Colonic mucosa (tissue), 4 donors: ENCODE measurements around the gene GRAP2. TPM values are rescaled to one million over a fixed set of nuclear protein-coding genes. Genes with fewer than 3 reads are reported as not detected.

Source experiments
- DNase-seq: peaks from one replicate; pipeline ENCODE4 v3.0.0-alpha.2; 2020
- H3K27ac ChIP-seq: fragments of 200-600 bp; one replicate; pipeline ENCODE4 v1.8.0; 2021
- H3K27me3 ChIP-seq: fragments of 200-600 bp; one replicate; pipeline ENCODE4 v1.8.0; 2021
- H3K36me3 ChIP-seq: fragments of 200-600 bp; one replicate; pipeline ENCODE4 v1.8.0; 2021
- H3K4me1 ChIP-seq: fragments of 200-600 bp; one replicate; pipeline ENCODE4 v1.8.0; 2021; ENCODE audit warnings: mild to moderate bottlenecking
- H3K4me3 ChIP-seq: fragments of 200-600 bp; one replicate; pipeline ENCODE4 v1.8.0; 2021
- H3K9ac ChIP-seq, 2 donors: one replicate each; pipeline ENCODE4 v1.7.0; 2013; ENCODE audit warnings: control low read depth in 2 of 2, low read depth in 2 of 2, low read length in 2 of 2
- H3K9me3 ChIP-seq: fragments of 200-600 bp; one replicate; pipeline ENCODE4 v1.8.0; 2021
- CTCF ChIP-seq: fragments of 200-600 bp; IDR thresholded peaks from one replicate; pipeline ENCODE4 v1.8.0; 2022; ENCODE audit warnings: antibody characterized with exemption, mild to moderate bottlenecking
- intact Hi-C: fragments of 100-400 bp; cut with DNase I; formaldehyde crosslinking; loops from one replicate; pipeline ENCODE4 v1.14.1; 2022
- total RNA-seq, 2 donors: library from RNA; stranded (reverse); fragmentation: NEBNext Ultra II Directional in 1 of 2; extraction: Animal tissue kit (Norgen Biotek cat#: 25700) in 1 of 2; gene quantifications; one replicate each; pipeline ENCODE4 v1.2.1, GENCODE V29; 2021
- donor health status: healthy.
- donor health status: DM: no; HTN: no; CAD: no.
- donor health status: DM: no; HTN: no; CAD: no.

The GRAP2 gene
- total RNA-seq, 2 donors from 2014 or later: 2.1 to 4.2 TPM

DNA sequence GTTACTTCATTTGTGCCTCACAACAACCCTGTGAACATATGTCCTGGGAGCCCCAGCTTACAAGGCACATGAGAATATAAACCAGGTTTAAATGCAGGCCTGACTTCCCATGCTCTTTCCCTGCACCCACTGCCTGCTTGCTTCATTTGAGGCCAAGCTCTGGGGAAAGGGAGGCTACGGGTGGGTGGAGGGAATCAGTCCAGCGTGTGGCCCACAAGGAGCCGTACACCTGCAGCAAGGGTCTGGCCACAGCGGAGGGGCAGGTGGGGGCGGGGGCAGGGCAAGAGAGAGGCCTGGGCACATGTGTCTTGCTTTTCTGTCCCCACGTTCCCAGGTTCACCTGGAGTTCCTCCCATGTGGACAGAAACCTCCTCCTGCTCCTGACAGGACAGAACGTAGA lies 120.1 kb downstream of the GRAP2 start:
- Histone ChIP-seq H3K27ac (no peak overlapping the region), H3K9me3 (no peaks in the 10 kb centered on the region), H3K9ac (no peak overlapping the region), H3K4me3 (no peak overlapping the region), H3K27me3 (no peaks in the 10 kb centered on the region), H3K36me3 (no peaks in the 10 kb centered on the region), H3K4me1 (peaks cover 6% of the 10 kb centered on the region)
- intact Hi-C loops: loop anchor here (5.0 kb wide), 1 partner anchor 89 kb away; no protein-coding TSS in a partner anchor
- TF ChIP-seq CTCF: no peak
- DNase-seq: no peak

- no peak for TF ChIP-seq CTCF
- Histone ChIP-seq H3K4me1 (peaks cover 6% of the 10 kb centered on the region), H3K36me3 (no peaks in the 10 kb centered on the region), H3K9ac (no peak overlapping the region), H3K27ac (no peak overlapping the region), H3K4me3 (no peak overlapping the region), H3K9me3 (no peaks in the 10 kb centered on the region), H3K27me3 (no peaks in the 10 kb centered on the region)
- intact Hi-C loops: loop anchor here (5.0 kb wide), 1 partner anchor 89 kb away; no protein-coding TSS in a partner anchor
- no peak for DNase-seq
These were observed 120.6 kb downstream of the GRAP2 start for GRCh38 chr22:40021401-40022000.

DNA sequence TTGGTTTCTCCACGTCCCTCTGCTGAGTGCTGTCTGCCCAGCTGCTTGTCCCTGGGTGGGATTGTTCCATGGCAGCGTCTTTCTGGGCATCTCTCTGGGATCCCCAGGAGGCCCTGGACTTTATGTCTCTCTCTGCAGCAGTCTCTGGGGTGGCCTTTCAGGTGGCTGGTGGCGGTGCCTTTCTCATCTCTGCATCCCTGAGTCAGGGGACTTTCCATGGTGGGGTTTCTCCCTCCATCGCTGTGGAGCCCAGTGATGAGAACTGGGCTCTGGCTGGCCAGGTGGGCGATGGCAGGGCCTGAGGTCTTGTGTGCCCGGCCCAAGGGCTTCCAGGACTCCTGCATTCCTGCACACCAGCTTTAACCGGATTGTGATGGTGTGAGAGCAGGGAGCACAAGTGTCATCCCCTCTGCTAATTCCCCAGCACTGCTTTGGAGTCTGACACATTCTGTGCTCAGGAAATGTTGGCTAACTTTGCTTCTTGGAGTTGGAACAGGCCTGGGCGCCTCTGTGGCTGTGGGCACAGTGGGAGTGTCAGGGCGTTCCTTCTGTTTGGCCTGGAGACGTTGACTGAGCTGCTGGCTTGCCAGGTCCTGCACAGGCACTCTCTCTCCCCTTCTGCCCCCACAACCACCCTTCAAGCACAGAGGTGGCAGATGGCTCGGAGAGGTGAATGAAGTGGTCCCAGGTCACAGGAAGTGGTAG lies 121.8 kb downstream of the GRAP2 start:
- TF ChIP-seq CTCF: no peak
- no peaks in the 10 kb centered on the region for H3K9me3 ChIP-seq
- no peaks in the 10 kb centered on the region for H3K36me3 ChIP-seq
- H3K4me3 ChIP-seq: no peak overlapping the region
- H3K27ac ChIP-seq: no peak overlapping the region
- no peaks in the 10 kb centered on the region for H3K27me3 ChIP-seq
- H3K9ac ChIP-seq: no peak overlapping the region
- H3K4me1 ChIP-seq: peaks cover 6% of the 10 kb centered on the region
- DNase-seq: peak; percentile 38
- intact Hi-C loops: loop anchor here (5.0 kb wide), 1 partner anchor 90 kb away; no protein-coding TSS in a partner anchor

Other genes starting within 250 kb of the GRAP2 start
- not detected for gene ENTHD1, start 7.3 kb upstream of the GRAP2 start, total RNA-seq
- gene TMA7B, start 59.3 kb downstream of the GRAP2 start, total RNA-seq: under 1 TPM in 1 of 2 donors, not detected in 1; 0.20 TPM
- gene FAM83F, start 93.9 kb downstream of the GRAP2 start, total RNA-seq: 10 to 100 TPM; 38.3 to 40.6 TPM